ENCODE results near the gene MAOB. TPM values are rescaled to one million over a fixed set of nuclear protein-coding genes. Genes with fewer than 3 reads are reported as not detected.

The MAOB gene
- polyA plus RNA-seq, 3 donors, result not detected

DNA sequence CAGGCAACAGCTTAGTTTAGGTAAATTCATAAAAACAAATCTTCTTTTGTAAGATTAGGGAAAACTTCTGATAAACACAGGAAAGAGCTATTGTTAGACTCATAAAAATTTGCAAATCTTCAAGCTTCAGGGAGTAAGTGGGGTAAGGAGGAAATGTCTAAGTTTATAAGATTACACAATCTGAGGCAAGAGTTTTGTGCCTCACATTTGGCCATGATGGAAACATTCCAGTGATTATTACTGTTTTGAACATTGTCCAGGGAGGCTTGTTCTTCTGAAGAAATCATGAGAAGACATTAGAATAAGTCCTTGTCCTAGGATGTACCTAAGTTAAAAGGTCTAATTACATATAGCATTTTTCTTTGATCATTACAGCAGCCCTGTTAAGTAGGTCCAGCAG is 72.8 kb downstream of the MAOB start:
- Histone ChIP-seq H3K9ac (ENCODE audit: insufficient read depth, low read length, poor library complexity, severe bottlenecking) (no peak overlapping the region), H3K27me3 (ENCODE audit: control insufficient read depth in 2 of 2, insufficient read depth in 2 of 2, low read length in 2 of 2) (peaks cover 0 to 6% of the 10 kb centered on the region in 2 donors), H3K9me3 (replicated peaks in 1 of 2; ENCODE audit: control insufficient read depth in 1 of 2, insufficient read depth in 1 of 2, low read length in 2 of 2) (no peaks in the 10 kb centered on the region), H2AFZ (ENCODE audit: insufficient read depth, low read depth, low read length, poor library complexity, severe bottlenecking) (no peak overlapping the region), H3K27ac (ENCODE audit: low read depth in 1 of 2, low read length in 2 of 2) (no peak overlapping the region), H4K20me1 (ENCODE audit: insufficient read depth, low read length) (no peaks in the 10 kb centered on the region), H3K36me3 (replicated peaks in 1 of 2; ENCODE audit: control insufficient read depth in 1 of 2, insufficient read depth in 2 of 2, low read length in 2 of 2) (no peaks in the 10 kb centered on the region), H3K4me3 (replicated peaks in 1 of 3; ENCODE audit: low read depth in 2 of 3, low read length in 3 of 3) (no peak overlapping the region), H3K79me2 (ENCODE audit: insufficient read depth, low read length) (no peaks in the 10 kb centered on the region), H3K4me2 (replicated peaks; ENCODE audit: extremely low read depth, low read length, poor library complexity, severe bottlenecking) (no peak overlapping the region), H3K4me1 (ENCODE audit: control insufficient read depth in 1 of 2, insufficient read depth in 2 of 2, low read length in 2 of 2) (no peaks in the 10 kb centered on the region)
- Mint-ChIP-seq H3K4me3 (no peak overlapping the region), H3K27me3 (ENCODE audit: low read depth in 3 of 3) (peaks cover 0 to 8% (median 1%) of the 10 kb centered on the region in 3 donors), H3K36me3 (no peaks in the 10 kb centered on the region), H3K27ac (no peak overlapping the region), H3K4me1 (peaks cover 2% of the 10 kb centered on the region), H3K9me3 (peaks cover 0 to 2% (median 0%) of the 10 kb centered on the region in 7 donors)
- no peak for DNase-seq
- TF ChIP-seq, protein P1, sequence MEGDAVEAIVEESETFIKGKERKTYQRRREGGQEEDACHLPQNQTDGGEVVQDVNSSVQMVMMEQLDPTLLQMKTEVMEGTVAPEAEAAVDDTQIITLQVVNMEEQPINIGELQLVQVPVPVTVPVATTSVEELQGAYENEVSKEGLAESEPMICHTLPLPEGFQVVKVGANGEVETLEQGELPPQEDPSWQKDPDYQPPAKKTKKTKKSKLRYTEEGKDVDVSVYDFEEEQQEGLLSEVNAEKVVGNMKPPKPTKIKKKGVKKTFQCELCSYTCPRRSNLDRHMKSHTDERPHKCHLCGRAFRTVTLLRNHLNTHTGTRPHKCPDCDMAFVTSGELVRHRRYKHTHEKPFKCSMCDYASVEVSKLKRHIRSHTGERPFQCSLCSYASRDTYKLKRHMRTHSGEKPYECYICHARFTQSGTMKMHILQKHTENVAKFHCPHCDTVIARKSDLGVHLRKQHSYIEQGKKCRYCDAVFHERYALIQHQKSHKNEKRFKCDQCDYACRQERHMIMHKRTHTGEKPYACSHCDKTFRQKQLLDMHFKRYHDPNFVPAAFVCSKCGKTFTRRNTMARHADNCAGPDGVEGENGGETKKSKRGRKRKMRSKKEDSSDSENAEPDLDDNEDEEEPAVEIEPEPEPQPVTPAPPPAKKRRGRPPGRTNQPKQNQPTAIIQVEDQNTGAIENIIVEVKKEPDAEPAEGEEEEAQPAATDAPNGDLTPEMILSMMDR (IDR thresholded peaks at IDR 0.05), result no peak
- intact Hi-C loops (cut with micrococcal nuclease), result no loop called here

GRCh38 chrX:43808231-43808630 is 74.0 kb downstream of the MAOB start:
- H3K27ac ChIP-seq (ENCODE audit: low read depth in 1 of 2, low read length in 2 of 2), result no peak overlapping the region
- H3K27me3 ChIP-seq (ENCODE audit: control insufficient read depth in 2 of 2, insufficient read depth in 2 of 2, low read length in 2 of 2), result peaks cover 0 to 4% of the 10 kb centered on the region in 2 donors
- peaks cover 0 to 2% (median 0%) of the 10 kb centered on the region in 7 donors for H3K9me3 Mint-ChIP-seq
- no peak overlapping the region for H3K4me3 Mint-ChIP-seq
- intact Hi-C loops (cut with micrococcal nuclease), result no loop called here
- H3K4me1 ChIP-seq (ENCODE audit: control insufficient read depth in 1 of 2, insufficient read depth in 2 of 2, low read length in 2 of 2), result no peaks in the 10 kb centered on the region
- no peaks in the 10 kb centered on the region for H3K36me3 Mint-ChIP-seq
- H2AFZ ChIP-seq (ENCODE audit: insufficient read depth, low read depth, low read length, poor library complexity, severe bottlenecking), result no peak overlapping the region
- H3K27ac Mint-ChIP-seq, result no peak overlapping the region
- no peaks in the 10 kb centered on the region for H3K9me3 ChIP-seq (replicated peaks in 1 of 2; ENCODE audit: control insufficient read depth in 1 of 2, insufficient read depth in 1 of 2, low read length in 2 of 2)
- no peak for DNase-seq
- peaks cover 0 to 10% (median 1%) of the 10 kb centered on the region in 3 donors for H3K27me3 Mint-ChIP-seq (ENCODE audit: low read depth in 3 of 3)
- no peak overlapping the region for H3K9ac ChIP-seq (ENCODE audit: insufficient read depth, low read length, poor library complexity, severe bottlenecking)
- no peaks in the 10 kb centered on the region for H3K36me3 ChIP-seq (replicated peaks in 1 of 2; ENCODE audit: control insufficient read depth in 1 of 2, insufficient read depth in 2 of 2, low read length in 2 of 2)
- TF ChIP-seq, protein P1 (IDR thresholded peaks at IDR 0.05), result no peak
- no peak overlapping the region for H3K4me3 ChIP-seq (replicated peaks in 1 of 3; ENCODE audit: low read depth in 2 of 3, low read length in 3 of 3)
- peaks cover 2% of the 10 kb centered on the region for H3K4me1 Mint-ChIP-seq
- no peak overlapping the region for H3K4me2 ChIP-seq (replicated peaks; ENCODE audit: extremely low read depth, low read length, poor library complexity, severe bottlenecking)
- no peaks in the 10 kb centered on the region for H3K79me2 ChIP-seq (ENCODE audit: insufficient read depth, low read length)
- H4K20me1 ChIP-seq (ENCODE audit: insufficient read depth, low read length), result no peaks in the 10 kb centered on the region

Measured in CD14-positive monocyte (primary cell).